CD14-positive monocyte (primary cell): Measurements from ENCODE around the gene FAAP20. TPM values are rescaled to one million over a fixed set of nuclear protein-coding genes. Genes with fewer than 3 reads are reported as not detected.

ENCODE experiments used
- DNase-seq, 3 donors: peaks; one replicate each; pipeline ENCODE4 v3.0.0-alpha.2; 2011 to 2022
- H2AFZ ChIP-seq: 2 replicates; pipeline ENCODE4 v1.6.0; 2012; ENCODE audit warnings: mild to moderate bottlenecking, low read depth, low read length, inconsistent platforms; ENCODE audit not compliant: insufficient read depth, poor library complexity, severe bottlenecking
- H3K27ac ChIP-seq, 2 donors: 1 replicate in 1 of 2; 2 replicates in 1 of 2; pipeline ENCODE4 v1.5.1; 2012 to 2013; ENCODE audit warnings: low read length in 2 of 2, control low read depth in 1 of 2, inconsistent platforms in 1 of 2, low read depth in 1 of 2, mild to moderate bottlenecking in 1 of 2
- H3K27me3 ChIP-seq, 2 donors: one replicate each; pipeline versions ENCODE4 v1.6.0 to v1.6.1; 2011 to 2013; ENCODE audit warnings: low read length in 2 of 2; ENCODE audit not compliant: control insufficient read depth in 2 of 2, insufficient read depth in 2 of 2
- H3K36me3 ChIP-seq, 2 donors: replicated peaks in 1 of 2; 1 replicate in 1 of 2; 2 replicates in 1 of 2; pipeline versions ENCODE4 v1.5.1 to v1.6.1; 2012 to 2013; ENCODE audit warnings: low read length in 2 of 2, control low read depth in 1 of 2, inconsistent platforms in 1 of 2, mild to moderate bottlenecking in 1 of 2; ENCODE audit not compliant: insufficient read depth in 2 of 2, control insufficient read depth in 1 of 2
- H3K4me1 ChIP-seq, 2 donors: 1 replicate in 1 of 2; 2 replicates in 1 of 2; pipeline versions ENCODE4 v1.5.1 to v1.6.1; 2012 to 2013; ENCODE audit warnings: low read length in 2 of 2, control low read depth in 1 of 2, inconsistent platforms in 1 of 2, mild to moderate bottlenecking in 1 of 2, moderate library complexity in 1 of 2; ENCODE audit not compliant: insufficient read depth in 2 of 2, control insufficient read depth in 1 of 2
- H3K4me2 ChIP-seq: replicated peaks from 2 replicates; pipeline ENCODE3; 2012; ENCODE audit warnings: low read length, moderate library complexity, mild to moderate bottlenecking; ENCODE audit not compliant: poor library complexity, severe bottlenecking; ENCODE audit errors: extremely low read depth
- H3K4me3 ChIP-seq, 3 experiments: fragments of 200-600 bp in 1 of 3; sonication (generic) in 1 of 3; replicated peaks in 1 of 3; 1 replicate in 2 of 3; 2 replicates in 1 of 3; pipeline ENCODE4 v1.5.1; 2011 to 2013; ENCODE audit warnings: low read length in 3 of 3, mild to moderate bottlenecking in 3 of 3, control low read depth in 2 of 3, low read depth in 2 of 3, inconsistent platforms in 1 of 3, moderate library complexity in 1 of 3
- H3K79me2 ChIP-seq: 2 replicates; pipeline ENCODE4 v1.6.0; 2012; ENCODE audit warnings: mild to moderate bottlenecking, control low read depth, inconsistent platforms, low read length, moderate library complexity; ENCODE audit not compliant: insufficient read depth
- H3K9ac ChIP-seq: 2 replicates; pipeline ENCODE4 v1.6.0; 2017; ENCODE audit warnings: low read length, mild to moderate bottlenecking; ENCODE audit not compliant: insufficient read depth, poor library complexity, severe bottlenecking
- H3K9me3 ChIP-seq, 2 donors: replicated peaks in 1 of 2; 1 replicate in 1 of 2; 2 replicates in 1 of 2; pipeline versions ENCODE4 v1.5.1 to v1.6.1; 2012 to 2013; ENCODE audit warnings: low read length in 2 of 2, control low read depth in 1 of 2; ENCODE audit not compliant: control insufficient read depth in 1 of 2, insufficient read depth in 1 of 2
- H4K20me1 ChIP-seq: 2 replicates; pipeline ENCODE4 v1.6.0; 2012; ENCODE audit warnings: mild to moderate bottlenecking, low read length, control low read depth, moderate library complexity; ENCODE audit not compliant: insufficient read depth
- H3K27ac Mint-ChIP-seq, 7 donors: one replicate each; pipeline ENCODE4 v1.8.0; 2020; ENCODE audit warnings: mild to moderate bottlenecking in 7 of 7, mixed read lengths in 7 of 7, moderate library complexity in 6 of 7, inconsistent platforms in 2 of 7
- H3K27me3 Mint-ChIP-seq, 3 donors: one replicate each; pipeline ENCODE4 v1.8.0; 2021 to 2022; ENCODE audit warnings: low read depth in 3 of 3, mild to moderate bottlenecking in 3 of 3, mixed read lengths in 3 of 3, moderate library complexity in 3 of 3, inconsistent platforms in 1 of 3
- H3K36me3 Mint-ChIP-seq, 2 donors: one replicate each; pipeline ENCODE4 v1.8.0; 2020; ENCODE audit warnings: mixed read lengths in 2 of 2, inconsistent platforms in 1 of 2, mild to moderate bottlenecking in 1 of 2
- H3K4me1 Mint-ChIP-seq: one replicate; pipeline ENCODE4 v1.8.0; 2020; ENCODE audit warnings: mild to moderate bottlenecking, mixed read lengths
- H3K4me3 Mint-ChIP-seq, 2 donors: one replicate each; pipeline ENCODE4 v1.8.0; 2020; ENCODE audit warnings: mild to moderate bottlenecking in 2 of 2, mixed read lengths in 2 of 2, moderate library complexity in 1 of 2
- H3K9me3 Mint-ChIP-seq, 7 donors: one replicate each; pipeline ENCODE4 v1.8.0; 2020 to 2022; ENCODE audit warnings: mixed read lengths in 7 of 7, mild to moderate bottlenecking in 6 of 7, moderate library complexity in 6 of 7, inconsistent platforms in 2 of 7
- CTCF ChIP-seq: fragments of 200-600 bp; IDR thresholded peaks from one replicate; pipeline ENCODE4 v1.8.0; 2022; ENCODE audit warnings: antibody characterized with exemption, mild to moderate bottlenecking
- WGBS: methylation state at CpG from one replicate; pipeline ENCODE4 v1.1.5; 2013; ENCODE audit warnings: missing lambda C conversion rate; ENCODE audit not compliant: insufficient coverage; 5-methylcytosine and 5-hydroxymethylcytosine counted together
- intact Hi-C, 2 donors: fragments of 100-400 bp; cut with micrococcal nuclease; formaldehyde crosslinking; loops; one replicate each; pipeline versions ENCODE4 v1.15.0 to v1.15.1; 2023
- polyA plus RNA-seq, 3 donors: library from polyadenylated mRNA; depleted of rRNA in 1 of 3; unstranded in 2 of 3; stranded (reverse) in 1 of 3; fragments of 300-500 nt in 2 of 3; fragments of >200 nt in 1 of 3; fragmentation: Illumina TruSeq in 2 of 3; gene quantifications; 1 replicate in 2 of 3; 2 replicates in 1 of 3; pipeline ENCODE4 v1.2.3, GENCODE V29; 2012 to 2021

Gene FAAP20
- polyA plus RNA-seq, 3 donors, result 11.8 to 49.3 (median 35.1) TPM

GRCh38 chr1:2175055-2175414, 19.5 kb downstream of the FAAP20 start:
- Histone ChIP-seq H3K79me2 (no peaks in the 10 kb centered on the region), H3K9ac (peak overlapping the region; percentile 48), H2AFZ (peak overlapping the region; percentile 59), H3K9me3 (no peaks in the 10 kb centered on the region), H3K36me3 (no peaks in the 10 kb centered on the region), H3K27me3 (no peaks in the 10 kb centered on the region), H3K27ac (no peak overlapping the region), H3K4me2 (peak overlapping the region; percentile 53), H4K20me1 (no peaks in the 10 kb centered on the region), H3K4me3 (peak overlapping the region in 1 of 3 experiments; percentile 50), H3K4me1 (peaks cover 14 to 15% of the 10 kb centered on the region in 2 donors)
- WGBS, result 73% methylated on average over 5 of the region's 9 CpGs
- TF ChIP-seq CTCF, result no peak
- Mint-ChIP-seq H3K4me3 (peak overlapping the region; percentile 60 to 66), H3K9me3 (no peaks in the 10 kb centered on the region), H3K4me1 (peaks cover 23% of the 10 kb centered on the region), H3K27ac (peak overlapping the region in 1 of 7 donors; percentile 59), H3K36me3 (peaks cover 4 to 12% of the 10 kb centered on the region in 2 donors), H3K27me3 (peaks cover 1 to 3% (median 1%) of the 10 kb centered on the region in 3 donors)
- intact Hi-C loops, result no loop called here
- DNase-seq, result no peak

GRCh38 chr1:2174348-2175054, 20.1 kb downstream of the FAAP20 start:
- Mint-ChIP-seq H3K27me3 (peaks cover 1 to 3% (median 1%) of the 10 kb centered on the region in 3 donors), H3K4me1 (peaks cover 23% of the 10 kb centered on the region), H3K9me3 (no peaks in the 10 kb centered on the region), H3K36me3 (peaks cover 4 to 12% of the 10 kb centered on the region in 2 donors), H3K4me3 (peak overlapping the region; percentile 60 to 66), H3K27ac (peak overlapping the region in 1 of 7 donors; percentile 59)
- Histone ChIP-seq H3K9ac (peak overlapping the region; percentile 48), H3K4me3 (peak overlapping the region in 1 of 3 experiments; percentile 50), H3K36me3 (no peaks in the 10 kb centered on the region), H4K20me1 (no peaks in the 10 kb centered on the region), H3K79me2 (no peaks in the 10 kb centered on the region), H3K4me1 (peaks cover 14 to 15% of the 10 kb centered on the region in 2 donors), H3K9me3 (no peaks in the 10 kb centered on the region), H3K27ac (no peak overlapping the region), H2AFZ (peak overlapping the region; percentile 59), H3K4me2 (peak overlapping the region; percentile 53), H3K27me3 (no peaks in the 10 kb centered on the region)
- intact Hi-C loops, result loop anchor here (5.0 kb wide), 3 partner anchors 37 to 82 kb away; no protein-coding TSS in a partner anchor
- DNase-seq, result peak; percentile 42 to 70 (median 65)
- TF ChIP-seq CTCF, result peak; percentile 94
- 31% methylated on average over 20 of the region's 31 CpGs for WGBS
